ENCODE data around the gene TBCD. TPM values are rescaled to one million over a fixed set of nuclear protein-coding genes. Genes with fewer than 3 reads are reported as not detected.
"Not testable (repeated sequence)": the region's sequence is repeated elsewhere in the genome, so short reads cannot be mapped to it uniquely, and the experiment has no call there.

The TBCD gene
- total RNA-seq, 3 donors from 2014 or later, result 63.5 to 76.7 (median 66.1) TPM

- H3K27me3 Mint-ChIP-seq (ENCODE audit: low read depth), result no peaks in the 10 kb centered on the region
- no peak overlapping the region for H3K4me3 Mint-ChIP-seq
- no peak for ATAC-seq
- H3K4me1 Mint-ChIP-seq (ENCODE audit: low read depth), result no peaks in the 10 kb centered on the region
- H3K9me3 Mint-ChIP-seq, result peaks cover 16% of the 10 kb centered on the region
- H3K36me3 Mint-ChIP-seq (ENCODE audit: insufficient read depth), result peaks cover 17% of the 10 kb centered on the region
- no peak for DNase-seq
These were observed 8.3 kb upstream of the TBCD start for GRCh38 chr17:82743344-82744219.

GRCh38 chr17:82744736-82745135, 7.1 kb upstream of the TBCD start:
- H3K4me1 Mint-ChIP-seq (ENCODE audit: low read depth); H3K27me3 Mint-ChIP-seq (ENCODE audit: low read depth); ATAC-seq; H3K4me3 Mint-ChIP-seq; DNase-seq: not testable (repeated sequence)
- Mint-ChIP-seq H3K9me3 (peaks cover 16% of the 10 kb centered on the region), H3K36me3 (ENCODE audit: insufficient read depth) (peaks cover 17% of the 10 kb centered on the region)

GRCh38 chr17:82745524-82745923, 6.3 kb upstream of the TBCD start:
- Mint-ChIP-seq H3K4me3 (no peak overlapping the region), H3K27me3 (ENCODE audit: low read depth) (no peaks in the 10 kb centered on the region), H3K9me3 (peaks cover 16% of the 10 kb centered on the region), H3K36me3 (ENCODE audit: insufficient read depth) (peaks cover 13% of the 10 kb centered on the region), H3K4me1 (ENCODE audit: low read depth) (no peaks in the 10 kb centered on the region)
- DNase-seq (no peak), ATAC-seq (no peak)

GRCh38 chr17:82748756-82749155, 3.1 kb upstream of the TBCD start:
- Mint-ChIP-seq H3K9me3 (peaks cover 6% of the 10 kb centered on the region), H3K27me3 (ENCODE audit: low read depth) (no peaks in the 10 kb centered on the region), H3K4me1 (ENCODE audit: low read depth) (peaks cover 12% of the 10 kb centered on the region), H3K36me3 (ENCODE audit: insufficient read depth) (no peaks in the 10 kb centered on the region), H3K4me3 (no peak overlapping the region)
- DNase-seq, result no peak
- no peak for ATAC-seq

- peak overlapping the region; percentile 54 for H3K4me3 Mint-ChIP-seq
- DNase-seq, result no peak
- peaks cover 6% of the 10 kb centered on the region for H3K9me3 Mint-ChIP-seq
- H3K27me3 Mint-ChIP-seq (ENCODE audit: low read depth), result no peaks in the 10 kb centered on the region
- peaks cover 4% of the 10 kb centered on the region for H3K36me3 Mint-ChIP-seq (ENCODE audit: insufficient read depth)
- ATAC-seq, result no peak
- peaks cover 23% of the 10 kb centered on the region for H3K4me1 Mint-ChIP-seq (ENCODE audit: low read depth)
These were observed 1.5 kb upstream of the TBCD start for GRCh38 chr17:82750241-82750908.

GRCh38 chr17:82751171-82751570, 694 bp upstream of the TBCD start:
- Mint-ChIP-seq H3K9me3 (peaks cover 3% of the 10 kb centered on the region), H3K4me1 (ENCODE audit: low read depth) (peaks cover 25% of the 10 kb centered on the region), H3K27me3 (ENCODE audit: low read depth) (no peaks in the 10 kb centered on the region), H3K4me3 (no peak overlapping the region), H3K36me3 (ENCODE audit: insufficient read depth) (peaks cover 9% of the 10 kb centered on the region)
- DNase-seq (no peak), ATAC-seq (peak; percentile 29 to 47)

- no peaks in the 10 kb centered on the region for H3K27me3 Mint-ChIP-seq (ENCODE audit: low read depth)
- H3K4me1 Mint-ChIP-seq (ENCODE audit: low read depth), result peaks cover 25% of the 10 kb centered on the region
- peak; percentile 35 to 47 for ATAC-seq
- H3K4me3 Mint-ChIP-seq, result peak overlapping the region; percentile 87
- H3K9me3 Mint-ChIP-seq, result no peaks in the 10 kb centered on the region
- DNase-seq, result no peak
- peaks cover 10% of the 10 kb centered on the region for H3K36me3 Mint-ChIP-seq (ENCODE audit: insufficient read depth)
These were observed 721 bp downstream of the TBCD start for GRCh38 chr17:82752371-82753200.

- no peak for DNase-seq
- Mint-ChIP-seq H3K27me3 (ENCODE audit: low read depth) (no peaks in the 10 kb centered on the region), H3K4me1 (ENCODE audit: low read depth) (peaks cover 25% of the 10 kb centered on the region), H3K4me3 (peak overlapping the region; percentile 87), H3K36me3 (ENCODE audit: insufficient read depth) (peaks cover 10% of the 10 kb centered on the region), H3K9me3 (no peaks in the 10 kb centered on the region)
- no peak for ATAC-seq
These were observed 1.3 kb downstream of the TBCD start for GRCh38 chr17:82753201-82753464.

GRCh38 chr17:82754297-82755208, 2.7 kb downstream of the TBCD start:
- DNase-seq (no peak), ATAC-seq (no peak)
- Mint-ChIP-seq H3K4me3 (peak overlapping the region; percentile 48), H3K4me1 (ENCODE audit: low read depth) (peaks cover 25% of the 10 kb centered on the region), H3K9me3 (no peaks in the 10 kb centered on the region), H3K27me3 (ENCODE audit: low read depth) (no peaks in the 10 kb centered on the region), H3K36me3 (ENCODE audit: insufficient read depth) (peaks cover 10% of the 10 kb centered on the region)

- H3K9me3 Mint-ChIP-seq, result no peaks in the 10 kb centered on the region
- no peak overlapping the region for H3K4me3 Mint-ChIP-seq
- peaks cover 12% of the 10 kb centered on the region for H3K36me3 Mint-ChIP-seq (ENCODE audit: insufficient read depth)
- no peak for ATAC-seq
- no peak for DNase-seq
- H3K4me1 Mint-ChIP-seq (ENCODE audit: low read depth), result peaks cover 25% of the 10 kb centered on the region
- H3K27me3 Mint-ChIP-seq (ENCODE audit: low read depth), result no peaks in the 10 kb centered on the region
These were observed 4.3 kb downstream of the TBCD start for GRCh38 chr17:82756166-82756565.

- no peak overlapping the region for H3K4me3 Mint-ChIP-seq
- no peaks in the 10 kb centered on the region for H3K27me3 Mint-ChIP-seq (ENCODE audit: low read depth)
- no peaks in the 10 kb centered on the region for H3K9me3 Mint-ChIP-seq
- ATAC-seq (no peak), DNase-seq (no peak)
- H3K4me1 Mint-ChIP-seq (ENCODE audit: low read depth), result peaks cover 11% of the 10 kb centered on the region
- peaks cover 43% of the 10 kb centered on the region for H3K36me3 Mint-ChIP-seq (ENCODE audit: insufficient read depth)
These were observed 13.5 kb downstream of the TBCD start for GRCh38 chr17:82765371-82765770.

- ATAC-seq, result peak in 1 of 2 donors; percentile 38
- H3K4me3 Mint-ChIP-seq, result no peak overlapping the region
- H3K36me3 Mint-ChIP-seq (ENCODE audit: insufficient read depth), result peaks cover 44% of the 10 kb centered on the region
- no peaks in the 10 kb centered on the region for H3K9me3 Mint-ChIP-seq
- peak; percentile 35 for DNase-seq
- no peaks in the 10 kb centered on the region for H3K27me3 Mint-ChIP-seq (ENCODE audit: low read depth)
- H3K4me1 Mint-ChIP-seq (ENCODE audit: low read depth), result peaks cover 12% of the 10 kb centered on the region
These were observed 15.3 kb downstream of the TBCD start for GRCh38 chr17:82767041-82767754.

GRCh38 chr17:82769041-82769440, 17.2 kb downstream of the TBCD start:
- H3K9me3 Mint-ChIP-seq, result no peaks in the 10 kb centered on the region
- H3K4me3 Mint-ChIP-seq, result no peak overlapping the region
- ATAC-seq (no peak), DNase-seq (no peak)
- H3K27me3 Mint-ChIP-seq (ENCODE audit: low read depth), result no peaks in the 10 kb centered on the region
- peaks cover 11% of the 10 kb centered on the region for H3K4me1 Mint-ChIP-seq (ENCODE audit: low read depth)
- peaks cover 43% of the 10 kb centered on the region for H3K36me3 Mint-ChIP-seq (ENCODE audit: insufficient read depth)

All from activated T-cell treated with anti-CD3 and anti-CD28 coated beads, Interleukin-2, amount 50 U/mL, for 4 hours (primary cell).